ENCODE measurements around the gene SMC1B. TPM values are rescaled to one million over a fixed set of nuclear protein-coding genes. Genes with fewer than 3 reads are reported as not detected.
"Not testable (repeated sequence)": the region's sequence is repeated elsewhere in the genome, so short reads cannot be mapped to it uniquely, and the experiment has no call there.

The SMC1B gene
- total RNA-seq, 1 donor from 2014 or later = 0.06 TPM

GRCh38 chr22:45442116-45442515 lies 28.7 kb upstream of the SMC1B start:
- H3K27me3 ChIP-seq = no peaks in the 10 kb centered on the region
- no peaks in the 10 kb centered on the region for H3K9me3 ChIP-seq (ENCODE audit: low read depth)
- no peaks in the 10 kb centered on the region for H3K9me3 Mint-ChIP-seq
- H3K79me2 ChIP-seq (ENCODE audit: low read depth) = no peaks in the 10 kb centered on the region
- H3F3A ChIP-seq (ENCODE audit: low read depth) = peaks cover 4% of the 10 kb centered on the region
- no peak overlapping the region for H3K4me2 ChIP-seq
- no peaks in the 10 kb centered on the region for H4K20me1 ChIP-seq (ENCODE audit: low read depth)
- H3K9ac ChIP-seq = no peak overlapping the region
- TF ChIP-seq EZH2phosphoT487 (IDR thresholded peaks at IDR 0.05) = no peak
- no peak for TF ChIP-seq CTCF (IDR thresholded peaks at IDR 0.05)
- TF ChIP-seq EZH2 (IDR thresholded peaks at IDR 0.05) = no peak
- no peaks in the 10 kb centered on the region for H3K36me3 ChIP-seq
- DNase-seq (ENCODE audit: low spot score) = peak; percentile 28
- peaks cover 7% of the 10 kb centered on the region for H3K4me1 ChIP-seq
- H3K36me3 Mint-ChIP-seq = no peaks in the 10 kb centered on the region
- no peak overlapping the region for H3K4me3 ChIP-seq
- no peak overlapping the region for H3K27ac Mint-ChIP-seq
- no peak overlapping the region for H3K4me3 Mint-ChIP-seq
- peaks cover 21% of the 10 kb centered on the region for H3K4me1 Mint-ChIP-seq
- H3K27ac ChIP-seq = no peak overlapping the region
- H3K27me3 Mint-ChIP-seq (ENCODE audit: insufficient read depth, low read depth) = peaks cover 15% of the 10 kb centered on the region
- no peak overlapping the region for H2AFZ ChIP-seq (replicated peaks)

DNA sequence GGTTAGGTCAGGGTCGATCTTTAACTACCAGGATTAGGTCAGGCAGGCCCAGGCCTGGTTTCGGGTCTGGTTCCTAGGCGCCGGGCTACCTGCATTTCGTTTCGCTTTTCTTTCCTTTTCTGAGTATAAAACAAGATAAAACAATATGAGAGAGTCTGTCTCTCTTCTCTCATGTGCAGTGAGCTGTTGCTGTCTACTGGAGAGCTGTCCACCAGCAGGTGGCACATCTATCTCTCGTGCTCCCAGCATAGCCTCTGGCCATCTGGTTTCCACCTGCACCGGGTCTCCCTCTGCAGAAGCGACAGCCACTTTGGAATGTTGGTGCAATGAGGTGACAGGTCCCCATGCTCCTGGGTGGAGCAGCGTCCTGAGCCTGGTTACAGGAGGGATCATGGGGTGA lies 27.7 kb upstream of the SMC1B start:
- Histone ChIP-seq H3K9me3 (ENCODE audit: low read depth) (no peaks in the 10 kb centered on the region), H4K20me1 (ENCODE audit: low read depth) (no peaks in the 10 kb centered on the region), H3K4me1 (peaks cover 7% of the 10 kb centered on the region), H3K27me3 (no peaks in the 10 kb centered on the region), H3K36me3 (no peaks in the 10 kb centered on the region), H2AFZ (replicated peaks) (no peak overlapping the region), H3K79me2 (ENCODE audit: low read depth) (no peaks in the 10 kb centered on the region), H3K4me2 (no peak overlapping the region), H3K9ac (no peak overlapping the region), H3K4me3 (no peak overlapping the region), H3F3A (ENCODE audit: low read depth) (peaks cover 4% of the 10 kb centered on the region), H3K27ac (no peak overlapping the region)
- peak; percentile 64 for TF ChIP-seq CTCF (IDR thresholded peaks at IDR 0.05)
- no peak for TF ChIP-seq EZH2phosphoT487 (IDR thresholded peaks at IDR 0.05)
- Mint-ChIP-seq H3K9me3 (no peaks in the 10 kb centered on the region), H3K4me3 (peak overlapping the region; percentile 70), H3K36me3 (no peaks in the 10 kb centered on the region), H3K27ac (no peak overlapping the region), H3K27me3 (ENCODE audit: insufficient read depth, low read depth) (peaks cover 15% of the 10 kb centered on the region), H3K4me1 (peaks cover 21% of the 10 kb centered on the region)
- peak; percentile 73 for DNase-seq (ENCODE audit: low spot score)

DNA sequence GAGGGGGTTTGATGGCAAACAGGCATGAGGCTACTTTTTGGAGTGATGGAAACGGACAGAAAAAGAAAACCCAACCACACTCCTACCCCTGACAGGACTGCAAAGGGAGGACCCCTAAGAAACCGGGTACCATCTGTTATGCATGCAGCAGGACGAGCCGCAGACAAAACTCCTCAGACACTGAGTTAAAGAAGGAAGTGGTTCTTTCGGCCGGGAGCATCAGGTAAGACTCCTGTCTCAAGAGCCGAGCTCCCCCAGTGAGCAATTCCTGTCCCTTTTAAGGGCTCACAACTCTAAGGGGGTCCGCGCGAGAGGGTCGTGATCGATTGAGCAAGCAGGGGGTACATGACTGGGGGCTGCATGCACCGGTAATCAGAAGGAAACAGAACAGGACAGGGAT lies 27.3 kb upstream of the SMC1B start:
- Mint-ChIP-seq H3K27me3 (ENCODE audit: insufficient read depth, low read depth) (peaks cover 17% of the 10 kb centered on the region), H3K27ac (peak overlapping the region; percentile 84), H3K4me1 (peaks cover 23% of the 10 kb centered on the region)
- not testable (repeated sequence) for H3K36me3 ChIP-seq; H3K4me3 ChIP-seq; H3K36me3 Mint-ChIP-seq; H2AFZ ChIP-seq (replicated peaks); H3K9me3 Mint-ChIP-seq; H3K4me1 ChIP-seq; H3K9me3 ChIP-seq (ENCODE audit: low read depth); H3K27ac ChIP-seq; DNase-seq (ENCODE audit: low spot score); H3K79me2 ChIP-seq (ENCODE audit: low read depth); H3K27me3 ChIP-seq; H3K9ac ChIP-seq; H3K4me2 ChIP-seq; H3F3A ChIP-seq (ENCODE audit: low read depth); H3K4me3 Mint-ChIP-seq; H4K20me1 ChIP-seq (ENCODE audit: low read depth)

DNA sequence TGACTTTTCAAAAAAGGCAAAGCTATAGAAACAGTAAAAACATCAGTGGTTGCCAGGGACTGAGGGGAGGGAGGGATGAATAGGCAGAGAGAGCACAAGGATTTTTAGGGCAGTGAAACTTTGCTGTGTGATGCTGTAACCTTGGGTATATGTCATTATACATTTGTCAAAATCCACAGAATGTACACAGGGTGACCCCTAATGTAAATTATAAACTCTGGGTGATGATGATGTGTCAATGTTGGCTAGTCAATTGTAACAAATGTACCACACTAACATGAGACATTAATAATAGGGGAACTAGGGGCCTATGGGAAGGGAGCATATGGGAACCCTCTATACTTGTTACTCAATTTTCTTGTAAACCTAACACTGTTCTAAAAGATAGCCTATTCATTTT lies 24.9 kb upstream of the SMC1B start:
- Mint-ChIP-seq H3K9me3 (no peaks in the 10 kb centered on the region), H3K4me1 (peaks cover 36% of the 10 kb centered on the region), H3K36me3 (no peaks in the 10 kb centered on the region), H3K27ac (peak overlapping the region; percentile 71), H3K4me3 (peak overlapping the region; percentile 43), H3K27me3 (ENCODE audit: insufficient read depth, low read depth) (peaks cover 16% of the 10 kb centered on the region)
- DNase-seq (ENCODE audit: low spot score) = no peak
- Histone ChIP-seq H3K36me3 (no peaks in the 10 kb centered on the region), H3F3A (ENCODE audit: low read depth) (peaks cover 4% of the 10 kb centered on the region), H3K4me3 (no peak overlapping the region), H3K79me2 (ENCODE audit: low read depth) (no peaks in the 10 kb centered on the region), H3K9me3 (ENCODE audit: low read depth) (no peaks in the 10 kb centered on the region), H2AFZ (replicated peaks) (no peak overlapping the region), H3K27ac (no peak overlapping the region), H3K4me1 (peaks cover 11% of the 10 kb centered on the region), H3K9ac (no peak overlapping the region), H3K27me3 (no peaks in the 10 kb centered on the region), H3K4me2 (no peak overlapping the region), H4K20me1 (ENCODE audit: low read depth) (no peaks in the 10 kb centered on the region)
- no peak for TF ChIP-seq EZH2phosphoT487 (IDR thresholded peaks at IDR 0.05)
- TF ChIP-seq CTCF (IDR thresholded peaks at IDR 0.05) = no peak
- no peak for TF ChIP-seq EZH2 (IDR thresholded peaks at IDR 0.05)

DNA sequence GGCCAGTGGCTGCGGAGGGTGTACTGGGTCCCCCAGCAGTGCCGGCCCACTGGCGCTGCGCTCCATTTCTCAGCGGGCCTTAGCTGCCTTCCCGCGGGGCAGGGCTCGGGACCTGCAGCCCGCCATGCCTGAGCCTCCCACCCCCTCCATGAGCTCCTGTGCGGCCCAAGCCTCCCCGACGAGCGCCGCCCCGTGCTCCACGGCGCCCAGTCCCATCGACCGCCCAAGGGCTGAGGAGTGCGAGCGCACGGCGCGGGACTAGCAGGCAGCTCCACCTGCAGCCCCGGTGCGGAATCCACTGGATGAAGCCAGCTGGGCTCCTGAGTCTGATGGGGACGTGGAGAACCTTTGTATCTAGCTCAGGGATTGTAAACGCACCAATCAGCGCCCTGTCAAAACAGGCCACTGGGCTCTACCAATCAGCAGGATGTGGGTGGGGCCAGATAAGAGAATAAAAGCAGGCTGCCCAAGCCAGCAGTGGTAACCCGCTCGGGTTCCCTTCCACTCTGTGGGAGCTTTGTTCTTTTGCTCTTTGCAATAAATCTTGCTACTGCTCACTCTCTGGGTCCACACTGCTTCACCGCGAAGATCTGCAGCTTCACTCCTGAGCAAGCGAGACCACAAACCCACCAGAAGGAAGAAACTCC lies 23.6 kb upstream of the SMC1B start:
- peaks cover 31% of the 10 kb centered on the region for H3K4me1 Mint-ChIP-seq
- H3K4me1 ChIP-seq; H3K27ac ChIP-seq; H3K4me3 ChIP-seq; H3K4me2 ChIP-seq; H3K9ac ChIP-seq; H3F3A ChIP-seq (ENCODE audit: low read depth); DNase-seq (ENCODE audit: low spot score); H3K9me3 Mint-ChIP-seq; H3K36me3 ChIP-seq; H3K79me2 ChIP-seq (ENCODE audit: low read depth); H3K9me3 ChIP-seq (ENCODE audit: low read depth); H2AFZ ChIP-seq (replicated peaks); H3K27ac Mint-ChIP-seq; H4K20me1 ChIP-seq (ENCODE audit: low read depth); H3K27me3 ChIP-seq; H3K36me3 Mint-ChIP-seq; H3K4me3 Mint-ChIP-seq: not testable (repeated sequence)
- H3K27me3 Mint-ChIP-seq (ENCODE audit: insufficient read depth, low read depth) = peaks cover 15% of the 10 kb centered on the region

Measured in neural progenitor cell (in vitro differentiated cells).